GM12878 (cell line): Measurements from ENCODE around the gene KCNJ12. TPM values are rescaled to one million over a fixed set of nuclear protein-coding genes. Genes with fewer than 3 reads are reported as not detected.

Experiments used
- ATAC-seq: fragments of 200-7000 bp; cut with Tn5 transposase; 3 replicates; pipeline ENCODE4 v1.9.1; 2020; ENCODE audit warnings: mild to moderate bottlenecking, moderate library complexity
- BruUV-seq: library from RNA; stranded (reverse); fragments of 400-500 nt; replicated peaks from 2 replicates; lab custom pipeline; 2021; lab: Mats Ljungman, UMichigan
- CTCF ChIA-PET: fragments of 300-600 bp; sonication (Branson Sonifier 250); formaldehyde crosslinking; extraction: SDS; loops from one replicate; lab custom pipeline; 2021; ENCODE audit warnings: inconsistent platforms; lab: Yijun Ruan, JAX
- POLR2A ChIA-PET: fragments of 350-600 bp; formaldehyde crosslinking; extraction: SDS; loops from one replicate; lab custom pipeline; 2021; ENCODE audit warnings: inconsistent platforms; lab: Charles Lee
- RAD21 ChIA-PET: fragments of 300-600 bp; sonication (Branson Sonifier 250); formaldehyde crosslinking; loops from one replicate; lab custom pipeline; 2023; ENCODE audit warnings: antibody characterized with exemption; ENCODE audit not compliant: unreplicated experiment; lab: Charles Lee
- SMC1A ChIA-PET: fragments of 300-600 bp; sonication (Branson Sonifier 250); formaldehyde crosslinking; loops from one replicate; lab custom pipeline; 2023; ENCODE audit not compliant: unreplicated experiment, uncharacterized antibody; lab: Charles Lee
- DNase-seq: peaks from one replicate; pipeline ENCODE4 v3.0.0-alpha.2; 2011; ENCODE audit warnings: low read depth, low spot score
- FAIRE-seq: peaks from 3 replicates; lab custom pipeline; 2011; peaks lifted over from hg19 to GRCh38; lab: Jason Lieb, UNC
- H2AFZ ChIP-seq: 2 replicates; pipeline ENCODE4 v1.6.0; 2011; ENCODE audit warnings: low read depth, low read length, control low read depth; ENCODE audit not compliant: control insufficient read depth
- H3K27ac ChIP-seq: 2 replicates; pipeline ENCODE4 v1.5.1; 2011; ENCODE audit warnings: control low read depth; ENCODE audit not compliant: control insufficient read depth, insufficient read depth
- H3K27me3 ChIP-seq, 2 experiments: replicated peaks in 1 of 2; 2 replicates each; pipeline versions ENCODE4 v1.6.0 to v1.6.1; 2011; ENCODE audit warnings: low read length in 1 of 2; ENCODE audit not compliant: control insufficient read depth in 2 of 2, insufficient read depth in 2 of 2
- H3K36me3 ChIP-seq, 2 experiments: 2 replicates each; pipeline ENCODE4 v1.5.1; 2011; ENCODE audit warnings: low read length in 1 of 2; ENCODE audit not compliant: control insufficient read depth in 2 of 2, insufficient read depth in 2 of 2
- H3K4me1 ChIP-seq: 2 replicates; pipeline ENCODE4 v1.6.1; 2011; ENCODE audit warnings: mild to moderate bottlenecking, low read length, moderate library complexity, mixed read lengths; ENCODE audit not compliant: control insufficient read depth, insufficient read depth
- H3K4me2 ChIP-seq: 2 replicates; pipeline ENCODE4 v1.6.0; 2011; ENCODE audit warnings: control low read depth; ENCODE audit not compliant: control insufficient read depth, insufficient read depth
- H3K4me3 ChIP-seq: fragments of 200-600 bp; sonication (generic); 2 replicates; pipeline ENCODE4 v1.5.1; 2016
- H3K79me2 ChIP-seq: 2 replicates; pipeline ENCODE4 v1.6.0; 2011; ENCODE audit warnings: low read length; ENCODE audit not compliant: control insufficient read depth, insufficient read depth
- H3K9ac ChIP-seq: 2 replicates; pipeline ENCODE4 v1.8.0; 2011; ENCODE audit warnings: low read length, control low read depth, mixed read lengths; ENCODE audit not compliant: control insufficient read depth, insufficient read depth
- H3K9me3 ChIP-seq: replicated peaks from 3 replicates; pipeline ENCODE4 v1.5.1; 2011; ENCODE audit warnings: mild to moderate bottlenecking, low read length; ENCODE audit not compliant: control insufficient read depth, insufficient read depth
- H4K20me1 ChIP-seq: 2 replicates; pipeline ENCODE4 v1.6.0; 2011; ENCODE audit not compliant: control insufficient read depth, insufficient read depth
- BHLHE40 ChIP-seq, 2 experiments: fragments of 450-650 bp in 1 of 2; IDR thresholded peaks; 2 replicates each; pipeline ENCODE4 v1.6.1; 2011 to 2017; ENCODE audit warnings: low read depth in 2 of 2, borderline replicate concordance in 1 of 2, improper control_type of control experiment in 1 of 2, low read length in 1 of 2, mild to moderate bottlenecking in 1 of 2
- ELK1 ChIP-seq: IDR thresholded peaks from 2 replicates; pipeline ENCODE4 v1.6.1; 2012; ENCODE audit warnings: low read depth, low read length, improper control_type of control experiment
- NBN ChIP-seq: fragments of 450-650 bp; IDR thresholded peaks from 2 replicates; pipeline ENCODE4 v1.6.1; 2016
- NFIC ChIP-seq: IDR thresholded peaks from 2 replicates; pipeline ENCODE4 v1.6.1; 2012; ENCODE audit warnings: low read depth, mild to moderate bottlenecking, inconsistent platforms, low read length, moderate library complexity
- POLR2AphosphoS2 ChIP-seq: IDR thresholded peaks from 2 replicates; pipeline ENCODE4 v1.6.1; 2011; ENCODE audit warnings: low read depth, mild to moderate bottlenecking, low read length, improper control_type of control experiment, moderate library complexity
- RB1 ChIP-seq: fragments of 450-650 bp; formaldehyde crosslinking; IDR thresholded peaks from 2 replicates; pipeline ENCODE4 v1.6.1; 2017; ENCODE audit warnings: mild to moderate bottlenecking, borderline replicate concordance
- SP1 ChIP-seq: IDR thresholded peaks from one replicate; pipeline ENCODE4 v1.6.1; 2011; ENCODE audit warnings: low read depth, low read length
- SPI1 ChIP-seq: IDR thresholded peaks from 2 replicates; pipeline ENCODE4 v1.6.1; 2011; ENCODE audit warnings: low read depth, mild to moderate bottlenecking, low read length, moderate library complexity, borderline replicate concordance; ENCODE audit not compliant: insufficient read depth
- TARDBP ChIP-seq: IDR thresholded peaks from 2 replicates; pipeline ENCODE4 v1.6.1; 2016; ENCODE audit warnings: borderline replicate concordance
- TBL1XR1 ChIP-seq: IDR thresholded peaks from 2 replicates; pipeline ENCODE4 v1.6.1; 2012; ENCODE audit warnings: low read depth, low read length, improper control_type of control experiment
- TCF3 ChIP-seq: IDR thresholded peaks from 2 replicates; pipeline ENCODE4 v1.6.1; 2012; ENCODE audit warnings: low read depth, mild to moderate bottlenecking, low read length, borderline replicate concordance; ENCODE audit not compliant: insufficient read depth
- ZNF274 ChIP-seq: IDR thresholded peaks from one replicate; pipeline ENCODE4 v1.8.0; 2011; ENCODE audit not compliant: insufficient read length, insufficient read depth
- ZNF592 ChIP-seq: fragments of 450-650 bp; IDR thresholded peaks from 2 replicates; pipeline ENCODE4 v1.6.1; 2017; ENCODE audit warnings: mild to moderate bottlenecking, moderate library complexity
- WGBS: methylation state at CpG from one replicate; pipeline ENCODE4 v1.1.6; 2016; ENCODE audit warnings: low lambda C conversion rate; ENCODE audit not compliant: insufficient replicate concordance, insufficient coverage; ENCODE audit errors: missing lambda C conversion rate; 5-methylcytosine and 5-hydroxymethylcytosine counted together
- in situ Hi-C: fragments of 300-500 bp; cut with MboI; formaldehyde crosslinking; loops from 9 replicates; pipeline ENCODE4 v1.14.3; 2018; ENCODE audit warnings: mixed read lengths
- intact Hi-C: fragments of 100-400 bp; cut with micrococcal nuclease; formaldehyde crosslinking; loops from one replicate; pipeline ENCODE4 v1.14.2; 2022; ENCODE audit not compliant: unreplicated experiment
- polyA plus RNA-seq, 11 experiments: library from polyadenylated mRNA; depleted of rRNA in 4 of 11; unstranded in 6 of 11; stranded (reverse) in 5 of 11; fragments of >200 nt; fragmentation: Nextera tagmentation in 4 of 11; fragmentation: Illumina TruSeq in 1 of 11; extraction: Ambion mirVana in 4 of 11; extraction: Trizol in 1 of 11; gene quantifications; 1 replicate in 1 of 11; 2 replicates in 10 of 11; pipeline versions ENCODE4 v1.2.1 to v1.2.3, GENCODE V29; 2011 to 2016; ENCODE audit warnings: inconsistent platforms in 2 of 11, missing spikeins in 2 of 11, low read depth in 1 of 11
- total RNA-seq, 4 experiments: library from RNA; depleted of rRNA in 3 of 4; stranded (reverse); fragments of >200 nt in 3 of 4; fragmentation: Illumina TruSeq in 1 of 4; extraction: Trizol in 1 of 4; gene quantifications; 2 replicates each; pipeline versions ENCODE4 v1.2.1 to v1.2.3, GENCODE V29; 2013 to 2021
- TF ChIP-seq, protein P1 (sequence below): IDR thresholded peaks from 2 replicates; pipeline ENCODE4 v1.6.1; 2011; ENCODE audit warnings: mild to moderate bottlenecking, low read depth, low read length, moderate library complexity; ENCODE audit not compliant: insufficient replicate concordance
- TF ChIP-seq, protein P2 (sequence below), 3 experiments: IDR thresholded peaks in 2 of 3; conservative IDR thresholded peaks in 1 of 3; 2 replicates each; pipeline ENCODE4 v1.5.1; 2011; ENCODE audit warnings: low read depth in 3 of 3, low read length in 3 of 3, mild to moderate bottlenecking in 3 of 3, control low read depth in 2 of 3, moderate library complexity in 2 of 3, inconsistent platforms in 1 of 3, mixed read lengths in 1 of 3; ENCODE audit not compliant: control insufficient read depth in 2 of 3, insufficient read depth in 1 of 3; ENCODE audit errors: extremely low read depth in 1 of 3

Gene KCNJ12
- total and polyA plus RNA-seq, 10 of the 15 experiments (the other 5 are each of a cell fraction or from before 2014, with no cell fraction given), result 0.04 to 0.21 (median 0.09) TPM; not detected in 3

- H3K4me1 ChIP-seq, result no peaks in the 10 kb centered on the region
- DNase-seq (no peak), ATAC-seq (no peak), FAIRE-seq (no peak)
- ChIA-PET POLR2A (no interaction called here), SMC1A (no interaction called here), RAD21 (no interaction called here), CTCF (no interaction called here)
- no peak overlapping the region for H3K27ac ChIP-seq
- no peaks in the 10 kb centered on the region for H3K27me3 ChIP-seq
- no TSS peak for BruUV-seq
- no peaks in the 10 kb centered on the region for H3K79me2 ChIP-seq
- 29% methylated on average over 41 of the region's 49 CpGs for WGBS
- no peak overlapping the region for H2AFZ ChIP-seq
- intact Hi-C loops (loop anchor here (10.0 kb wide), 1 partner anchor 328 kb away; the partner anchor contains the start of gene DHRS7B), in situ Hi-C loops (no loop called here)
- H3K36me3 ChIP-seq, result no peaks in the 10 kb centered on the region
- H3K9ac ChIP-seq, result no peak overlapping the region
- H4K20me1 ChIP-seq, result no peaks in the 10 kb centered on the region
- no peak overlapping the region for H3K4me2 ChIP-seq
- no peaks in the 10 kb centered on the region for H3K9me3 ChIP-seq
- no peak overlapping the region for H3K4me3 ChIP-seq
- TF ChIP-seq TCF3 (no peak), ELK1 (no peak), SPI1 (peak; percentile 40; the same call in 1 of the 2 replicates), ZNF274 (no peak), TARDBP (no peak), NBN (no peak), POLR2AphosphoS2 (no peak), NFIC (no peak), BHLHE40 (IDR thresholded peaks at IDR 0.05; ENCODE audit: borderline replicate concordance in 1 of 2, low read depth in 2 of 2, low read length in 1 of 2) (peak in 1 of 2 experiments; percentile 41; a peak in 2 of 4 replicates), SP1 (no peak), ZNF592 (no peak), RB1 (no peak), TBL1XR1 (no peak)
- TF ChIP-seq, protein P1, sequence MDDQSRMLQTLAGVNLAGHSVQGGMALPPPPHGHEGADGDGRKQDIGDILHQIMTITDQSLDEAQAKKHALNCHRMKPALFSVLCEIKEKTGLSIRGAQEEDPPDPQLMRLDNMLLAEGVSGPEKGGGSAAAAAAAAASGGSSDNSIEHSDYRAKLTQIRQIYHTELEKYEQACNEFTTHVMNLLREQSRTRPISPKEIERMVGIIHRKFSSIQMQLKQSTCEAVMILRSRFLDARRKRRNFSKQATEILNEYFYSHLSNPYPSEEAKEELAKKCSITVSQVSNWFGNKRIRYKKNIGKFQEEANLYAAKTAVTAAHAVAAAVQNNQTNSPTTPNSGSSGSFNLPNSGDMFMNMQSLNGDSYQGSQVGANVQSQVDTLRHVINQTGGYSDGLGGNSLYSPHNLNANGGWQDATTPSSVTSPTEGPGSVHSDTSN, result no peak
- TF ChIP-seq, protein P2, sequence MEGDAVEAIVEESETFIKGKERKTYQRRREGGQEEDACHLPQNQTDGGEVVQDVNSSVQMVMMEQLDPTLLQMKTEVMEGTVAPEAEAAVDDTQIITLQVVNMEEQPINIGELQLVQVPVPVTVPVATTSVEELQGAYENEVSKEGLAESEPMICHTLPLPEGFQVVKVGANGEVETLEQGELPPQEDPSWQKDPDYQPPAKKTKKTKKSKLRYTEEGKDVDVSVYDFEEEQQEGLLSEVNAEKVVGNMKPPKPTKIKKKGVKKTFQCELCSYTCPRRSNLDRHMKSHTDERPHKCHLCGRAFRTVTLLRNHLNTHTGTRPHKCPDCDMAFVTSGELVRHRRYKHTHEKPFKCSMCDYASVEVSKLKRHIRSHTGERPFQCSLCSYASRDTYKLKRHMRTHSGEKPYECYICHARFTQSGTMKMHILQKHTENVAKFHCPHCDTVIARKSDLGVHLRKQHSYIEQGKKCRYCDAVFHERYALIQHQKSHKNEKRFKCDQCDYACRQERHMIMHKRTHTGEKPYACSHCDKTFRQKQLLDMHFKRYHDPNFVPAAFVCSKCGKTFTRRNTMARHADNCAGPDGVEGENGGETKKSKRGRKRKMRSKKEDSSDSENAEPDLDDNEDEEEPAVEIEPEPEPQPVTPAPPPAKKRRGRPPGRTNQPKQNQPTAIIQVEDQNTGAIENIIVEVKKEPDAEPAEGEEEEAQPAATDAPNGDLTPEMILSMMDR (IDR thresholded peaks at IDR 0.05 in 2 of 3, conservative IDR thresholded peaks at IDR 0.05 in 1 of 3; ENCODE audit: control insufficient read depth in 2 of 3, extremely low read depth in 1 of 3, insufficient read depth in 1 of 3, low read depth in 3 of 3, low read length in 3 of 3), result peak; percentile 9 to 19 (median 15); a peak in 2 of 6 replicates
Measured at GRCh38 chr17:21452377-21453143, 76.4 kb downstream of the KCNJ12 start.
